Gastrocnemius medialis (tissue), 4 donors: ENCODE results near the gene NFE2L3. TPM values are rescaled to one million over a fixed set of nuclear protein-coding genes. Genes with fewer than 3 reads are reported as not detected.

Source experiments
- ATAC-seq, 2 donors: fragments of 150-250 bp; one replicate each; pipeline ENCODE4 v1.9.1; 2016
- DNase-seq, 2 donors: peaks; one replicate each; pipeline ENCODE4 v3.0.0-alpha.2; 2019
- H3K27ac ChIP-seq, 4 donors: fragments of 200-600 bp; sonication (generic); 1 replicate in 1 of 4; 2 replicates in 3 of 4; pipeline ENCODE4 v1.5.1; 2016 to 2018; ENCODE audit warnings: mild to moderate bottlenecking in 2 of 4, moderate library complexity in 1 of 4
- H3K27me3 ChIP-seq, 3 donors: fragments of 200-600 bp; sonication (generic) in 2 of 3; 1 replicate in 1 of 3; 2 replicates in 2 of 3; pipeline versions ENCODE4 v1.5.1 to v1.6.0; 2016 to 2019; ENCODE audit warnings: mild to moderate bottlenecking in 1 of 3, moderate library complexity in 1 of 3
- H3K36me3 ChIP-seq, 2 donors: fragments of 200-600 bp; sonication (generic) in 1 of 2; one replicate each; pipeline ENCODE4 v1.5.1; 2017 to 2018
- H3K4me1 ChIP-seq, 2 donors: fragments of 200-600 bp; sonication (generic) in 1 of 2; one replicate each; pipeline ENCODE4 v1.5.1; 2016 to 2017; ENCODE audit warnings: mild to moderate bottlenecking in 2 of 2
- H3K4me3 ChIP-seq, 4 donors: fragments of 200-600 bp; sonication (generic) in 3 of 4; 1 replicate in 1 of 4; 2 replicates in 3 of 4; pipeline ENCODE4 v1.5.1; 2016 to 2019; ENCODE audit warnings: mild to moderate bottlenecking in 2 of 4
- H3K9me3 ChIP-seq, 3 donors: fragments of 200-600 bp; sonication (generic) in 2 of 3; 1 replicate in 1 of 3; 2 replicates in 2 of 3; pipeline ENCODE4 v1.5.1; 2016 to 2019
- POLR2A ChIP-seq, 2 donors: fragments of 450-650 bp; IDR thresholded peaks; one replicate each; pipeline ENCODE4 v1.6.1; 2017; ENCODE audit warnings: antibody characterized with exemption in 2 of 2, mild to moderate bottlenecking in 2 of 2, moderate library complexity in 2 of 2
- in situ Hi-C, 4 donors: fragments of 200-750 bp; cut with MboI; loops; one replicate each; pipeline versions ENCODE4 v1.15.0 to v1.8.0; 2017; ENCODE audit warnings: low sequenced_read_pairs in 4 of 4
- intact Hi-C: fragments of 100-400 bp; cut with DNase I; formaldehyde crosslinking; loops from one replicate; pipeline ENCODE4 v1.15.1; 2023; ENCODE audit warnings: low total_unique reads
- total RNA-seq, 4 donors: library from RNA; depleted of rRNA; stranded (reverse); fragments of >200 nt; gene quantifications; one replicate each; pipeline versions ENCODE4 v1.1.0 to v1.2.3, GENCODE V29; 2016
- TF ChIP-seq, protein P1 (sequence below), 5 experiments: fragments of 450-650 bp in 3 of 5; fragments of 200-600 bp in 2 of 5; sonication (generic) in 2 of 5; IDR thresholded peaks in 4 of 5; conservative IDR thresholded peaks in 1 of 5; 1 replicate in 4 of 5; 2 replicates in 1 of 5; pipeline ENCODE4 v1.5.1; 2016 to 2019; ENCODE audit warnings: antibody characterized with exemption in 5 of 5, mild to moderate bottlenecking in 3 of 5, moderate library complexity in 3 of 5

NFE2L3 gene
- total RNA-seq, 4 donors from 2014 or later, result 1.1 to 6.2 (median 1.7) TPM

DNA sequence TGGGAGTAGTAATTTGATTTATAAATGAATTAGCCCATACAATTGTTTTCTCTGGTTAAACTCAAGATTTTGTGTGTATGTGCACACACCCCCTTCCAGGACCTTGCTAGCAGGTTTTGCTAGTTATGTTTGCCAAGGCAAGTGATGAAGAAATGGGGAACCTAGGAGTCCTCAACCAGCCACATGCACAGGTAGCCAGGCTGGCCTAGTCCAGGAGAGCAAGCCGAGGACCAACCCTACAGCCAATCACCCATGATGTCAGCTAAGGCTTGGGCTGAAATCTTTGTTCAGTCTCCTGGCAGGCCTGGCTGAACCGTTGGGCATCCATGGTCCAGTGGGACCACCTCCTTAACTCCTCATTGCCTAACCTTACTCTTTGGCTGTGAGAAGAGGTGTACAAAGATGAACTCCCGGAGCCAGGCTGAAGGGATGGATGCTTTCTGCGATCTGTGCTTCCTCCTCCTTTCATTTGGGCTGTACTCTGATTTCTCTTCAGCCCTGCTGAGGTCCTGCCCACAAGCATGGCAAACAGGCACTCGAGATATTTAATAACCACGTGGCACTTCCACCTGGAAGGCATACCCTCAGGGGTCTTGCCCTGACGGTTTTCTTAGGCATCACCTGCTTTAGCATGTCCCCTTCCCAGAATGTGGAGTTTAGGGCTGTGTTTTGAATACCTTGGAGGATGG lies 26.4 kb downstream of the NFE2L3 start:
- no peak overlapping the region for H3K4me3 ChIP-seq
- H3K9me3 ChIP-seq, result no peaks in the 10 kb centered on the region
- H3K27ac ChIP-seq, result no peak overlapping the region
- no peak for DNase-seq
- no peaks in the 10 kb centered on the region for H3K27me3 ChIP-seq
- H3K4me1 ChIP-seq, result peaks cover 11 to 15% of the 10 kb centered on the region in 2 donors
- in situ Hi-C loops, result loop anchor here in 2 of 4 donors (25.0 kb wide), 2 partner anchors 316 to 1009 kb away; partner anchors contain the start of gene HOXA11 (in 2 of the 2)
- TF ChIP-seq, protein P1, sequence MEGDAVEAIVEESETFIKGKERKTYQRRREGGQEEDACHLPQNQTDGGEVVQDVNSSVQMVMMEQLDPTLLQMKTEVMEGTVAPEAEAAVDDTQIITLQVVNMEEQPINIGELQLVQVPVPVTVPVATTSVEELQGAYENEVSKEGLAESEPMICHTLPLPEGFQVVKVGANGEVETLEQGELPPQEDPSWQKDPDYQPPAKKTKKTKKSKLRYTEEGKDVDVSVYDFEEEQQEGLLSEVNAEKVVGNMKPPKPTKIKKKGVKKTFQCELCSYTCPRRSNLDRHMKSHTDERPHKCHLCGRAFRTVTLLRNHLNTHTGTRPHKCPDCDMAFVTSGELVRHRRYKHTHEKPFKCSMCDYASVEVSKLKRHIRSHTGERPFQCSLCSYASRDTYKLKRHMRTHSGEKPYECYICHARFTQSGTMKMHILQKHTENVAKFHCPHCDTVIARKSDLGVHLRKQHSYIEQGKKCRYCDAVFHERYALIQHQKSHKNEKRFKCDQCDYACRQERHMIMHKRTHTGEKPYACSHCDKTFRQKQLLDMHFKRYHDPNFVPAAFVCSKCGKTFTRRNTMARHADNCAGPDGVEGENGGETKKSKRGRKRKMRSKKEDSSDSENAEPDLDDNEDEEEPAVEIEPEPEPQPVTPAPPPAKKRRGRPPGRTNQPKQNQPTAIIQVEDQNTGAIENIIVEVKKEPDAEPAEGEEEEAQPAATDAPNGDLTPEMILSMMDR (IDR thresholded peaks at IDR 0.05 in 4 of 5, conservative IDR thresholded peaks at IDR 0.05 in 1 of 5), result no peak
- TF ChIP-seq POLR2A (IDR thresholded peaks at IDR 0.05), result no peak
- intact Hi-C loops, result no loop called here
- peaks cover 0 to 10% of the 10 kb centered on the region in 2 donors for H3K36me3 ChIP-seq
- ATAC-seq, result peak; percentile 25 to 35

DNA sequence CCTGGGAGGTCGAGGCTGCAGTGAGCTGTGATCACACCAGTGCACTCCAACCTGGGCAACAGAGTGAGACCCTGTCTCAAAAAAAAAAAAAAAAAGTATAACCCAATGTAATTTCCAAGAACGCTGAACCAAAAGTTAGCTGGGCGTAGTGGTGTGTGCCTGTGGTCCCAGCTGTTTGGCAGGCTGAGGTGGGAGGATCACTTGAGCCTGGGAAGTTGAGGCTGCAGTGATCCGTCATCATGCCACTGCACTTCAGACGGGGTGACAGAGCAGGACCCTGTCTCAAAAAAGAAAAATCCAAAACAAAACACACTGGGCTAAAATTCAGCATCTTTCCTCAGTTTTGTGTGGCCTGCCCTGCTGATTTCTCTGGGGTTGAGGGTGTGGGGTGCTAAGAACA lies 27.4 kb downstream of the NFE2L3 start:
- in situ Hi-C loops, result loop anchor here in 2 of 4 donors (25.0 kb wide), 2 partner anchors 317 to 1008 kb away; partner anchors contain the start of gene HOXA11 (in 2 of the 2)
- ATAC-seq, result no peak

DNA sequence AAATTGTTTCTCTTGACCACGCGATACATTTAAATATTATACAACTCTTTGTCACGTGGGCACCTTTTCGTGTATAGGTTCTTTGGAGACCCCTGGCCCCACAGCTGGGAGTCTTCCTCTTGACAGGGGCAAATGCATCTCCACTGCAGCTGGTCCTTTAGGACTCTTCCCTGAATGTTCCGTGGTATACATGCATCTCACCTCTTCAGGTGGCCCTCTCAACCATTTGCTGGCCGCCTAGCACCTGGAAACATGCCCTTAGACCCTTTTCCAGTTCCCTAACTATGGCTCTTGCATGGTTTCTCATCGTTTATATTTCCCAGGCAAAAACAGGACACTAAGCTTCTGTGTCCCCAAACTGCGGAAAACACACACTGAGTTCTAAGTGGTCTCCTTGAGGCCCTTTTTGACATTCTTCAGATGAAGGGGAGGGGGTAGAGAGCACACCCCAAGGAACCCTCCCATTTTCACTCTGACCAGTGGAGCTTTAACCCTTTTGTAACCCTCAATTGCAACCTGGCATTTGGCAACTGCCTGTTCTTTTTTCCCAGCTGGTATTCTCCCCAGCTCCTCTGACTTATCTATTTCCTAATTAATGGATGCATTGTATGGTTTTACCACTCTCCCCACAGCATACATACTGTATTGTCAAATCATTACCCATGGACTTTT lies 28.0 kb downstream of the NFE2L3 start:
- Histone ChIP-seq H3K27ac (no peak overlapping the region), H3K4me1 (peaks cover 23 to 24% of the 10 kb centered on the region in 2 donors), H3K9me3 (no peaks in the 10 kb centered on the region), H3K36me3 (no peaks in the 10 kb centered on the region), H3K27me3 (no peaks in the 10 kb centered on the region), H3K4me3 (no peak overlapping the region)
- intact Hi-C loops (no loop called here), in situ Hi-C loops (loop anchor here in 2 of 4 donors (25.0 kb wide), 2 partner anchors 318 to 1007 kb away; partner anchors contain the start of gene HOXA11 (in 2 of the 2))
- no peak for TF ChIP-seq POLR2A (IDR thresholded peaks at IDR 0.05)
- TF ChIP-seq, protein P1 (IDR thresholded peaks at IDR 0.05 in 4 of 5, conservative IDR thresholded peaks at IDR 0.05 in 1 of 5), result no peak
- DNase-seq (no peak), ATAC-seq (peak in 1 of 2 donors; percentile 10)

More for the DNA sequence above, 27.4 kb downstream of the NFE2L3 start:
- no peaks in the 10 kb centered on the region for H3K36me3 ChIP-seq
- H3K27ac ChIP-seq, result no peak overlapping the region
- H3K4me1 ChIP-seq, result peaks cover 21 to 23% of the 10 kb centered on the region in 2 donors
- TF ChIP-seq, protein P1 (IDR thresholded peaks at IDR 0.05 in 4 of 5, conservative IDR thresholded peaks at IDR 0.05 in 1 of 5), result no peak
- TF ChIP-seq POLR2A (IDR thresholded peaks at IDR 0.05), result no peak
- intact Hi-C loops, result no loop called here
- H3K9me3 ChIP-seq, result no peaks in the 10 kb centered on the region
- H3K27me3 ChIP-seq, result no peaks in the 10 kb centered on the region
- no peak for DNase-seq
- no peak overlapping the region for H3K4me3 ChIP-seq

DNA sequence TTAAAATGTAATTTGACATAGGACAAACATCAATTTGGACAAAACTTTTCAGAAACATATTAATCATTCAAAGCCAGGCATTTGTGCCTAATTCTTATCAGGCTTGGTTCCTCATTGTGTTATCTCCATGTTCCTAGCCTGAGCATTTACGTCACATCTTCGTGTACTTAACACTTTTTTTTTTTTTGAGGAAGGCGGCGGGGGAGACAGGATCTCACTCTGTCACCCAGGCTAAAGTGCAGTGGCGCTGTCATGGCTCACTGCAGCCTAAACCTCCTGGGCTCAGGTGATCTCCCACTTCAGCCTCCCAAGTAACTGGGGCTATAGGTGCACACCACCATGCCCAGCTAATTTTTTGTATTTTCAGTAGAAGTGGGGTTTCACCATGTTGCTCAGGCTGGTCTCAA lies 28.8 kb downstream of the NFE2L3 start:
- in situ Hi-C loops, result loop anchor here in 2 of 4 donors (25.0 kb wide), 2 partner anchors 318 to 1007 kb away; partner anchors contain the start of gene HOXA11 (in 2 of the 2)
- no peaks in the 10 kb centered on the region for H3K9me3 ChIP-seq
- H3K27ac ChIP-seq, result peak overlapping the region in 2 of 4 donors; percentile 4 to 58
- DNase-seq (no peak), ATAC-seq (no peak)
- H3K27me3 ChIP-seq, result no peaks in the 10 kb centered on the region
- H3K36me3 ChIP-seq, result no peaks in the 10 kb centered on the region
- H3K4me1 ChIP-seq, result peaks cover 29 to 32% of the 10 kb centered on the region in 2 donors
- TF ChIP-seq, protein P1 (IDR thresholded peaks at IDR 0.05 in 4 of 5, conservative IDR thresholded peaks at IDR 0.05 in 1 of 5), result no peak
- TF ChIP-seq POLR2A (IDR thresholded peaks at IDR 0.05), result no peak
- intact Hi-C loops, result no loop called here
- H3K4me3 ChIP-seq, result no peak overlapping the region
